HCT116 (cell line): Measurements from ENCODE around the gene L1CAM. TPM values are rescaled to one million over a fixed set of nuclear protein-coding genes. Genes with fewer than 3 reads are reported as not detected.

ENCODE experiments used
- ATAC-seq: fragments of 200-7000 bp; cut with Tn5 transposase; 2 replicates; pipeline ENCODE4 v1.9.1; 2020; ENCODE audit warnings: mild to moderate bottlenecking, moderate library complexity
- BruUV-seq: library from RNA; stranded (reverse); fragments of 400-500 nt; replicated peaks from 2 replicates; lab custom pipeline; 2021; lab: Mats Ljungman, UMichigan
- CTCF ChIA-PET: fragments of 300-600 bp; sonication (Branson Sonifier 250); formaldehyde crosslinking; loops from one replicate; lab custom pipeline; 2021; ENCODE audit warnings: antibody characterized with exemption; lab: Charles Lee
- POLR2A ChIA-PET: fragments of 300-600, 350-600 bp; sonication (Branson Sonifier 250); formaldehyde crosslinking; loops from one replicate; lab custom pipeline; 2021; ENCODE audit warnings: antibody characterized with exemption; lab: Charles Lee
- RAD21 ChIA-PET, 2 experiments: fragments of 300-600 bp; sonication (Branson Sonifier 250); formaldehyde crosslinking; loops; one replicate each; lab custom pipeline; 2023; ENCODE audit warnings: low total read pairs in 2 of 2; ENCODE audit not compliant: uncharacterized antibody in 2 of 2, unreplicated experiment in 2 of 2, low non-redundant PET in 1 of 2; lab: Charles Lee
- DNase-seq: peaks from one replicate; pipeline ENCODE4 v3.0.0-alpha.2; 2010; ENCODE audit warnings: low read depth, low spot score
- H2AFZ ChIP-seq: fragments of 200-600 bp; shearing (Covaris generic), sonication (generic); 2 replicates; pipeline ENCODE4 v1.6.1; 2017; ENCODE audit warnings: low read depth, mixed run types, mixed read lengths, antibody characterized with exemption, low read length; ENCODE audit not compliant: poor library complexity, severe bottlenecking
- H3K27ac ChIP-seq: 2 replicates; pipeline ENCODE4 v1.5.1; 2012; ENCODE audit warnings: low read depth, low read length
- H3K27me3 ChIP-seq: fragments of 200-600 bp; sonication (generic); 2 replicates; pipeline ENCODE4 v1.6.1; 2016; ENCODE audit warnings: mixed run types, low read length, mixed read lengths; ENCODE audit not compliant: insufficient read depth
- H3K36me3 ChIP-seq, 2 experiments: fragments of 200-500 bp in 1 of 2; fragments of 200-600 bp in 1 of 2; sonication (Bioruptor generic) in 1 of 2; sonication (generic) in 1 of 2; 2 replicates each; pipeline versions ENCODE4 v1.5.1 to v1.6.1; 2014 to 2016; ENCODE audit warnings: low read length in 2 of 2, inconsistent platforms in 1 of 2, mixed read lengths in 1 of 2, mixed run types in 1 of 2; ENCODE audit not compliant: insufficient read depth in 2 of 2, control insufficient read depth in 1 of 2
- H3K4me1 ChIP-seq, 2 experiments: fragments of 200-600 bp in 1 of 2; sonication (generic) in 1 of 2; 2 replicates each; pipeline versions ENCODE4 v1.5.1 to v1.6.1; 2012 to 2017; ENCODE audit warnings: low read length in 2 of 2, inconsistent platforms in 1 of 2, mild to moderate bottlenecking in 1 of 2, mixed read lengths in 1 of 2, mixed run types in 1 of 2, moderate library complexity in 1 of 2; ENCODE audit not compliant: insufficient read depth in 2 of 2, control insufficient read depth in 1 of 2
- H3K4me2 ChIP-seq: fragments of 200-600 bp; sonication (generic); 2 replicates; pipeline ENCODE4 v1.6.1; 2017; ENCODE audit warnings: mixed run types, low read length, mixed read lengths
- H3K4me3 ChIP-seq, 2 experiments: fragments of 200-600 bp in 1 of 2; sonication (generic) in 1 of 2; replicated peaks in 1 of 2; 2 replicates each; pipeline ENCODE4 v1.5.1; 2011 to 2016; ENCODE audit warnings: low read length in 2 of 2, control low read depth in 1 of 2, low read depth in 1 of 2, mild to moderate bottlenecking in 1 of 2, mixed read lengths in 1 of 2, mixed run types in 1 of 2
- H3K79me2 ChIP-seq: fragments of 200-600 bp; sonication (generic); 2 replicates; pipeline ENCODE4 v1.6.1; 2017; ENCODE audit warnings: mild to moderate bottlenecking, mixed run types, low read length, moderate library complexity, mixed read lengths; ENCODE audit not compliant: insufficient read depth
- H3K9ac ChIP-seq: fragments of 200-600 bp; sonication (generic); 2 replicates; pipeline ENCODE4 v1.6.1; 2016; ENCODE audit warnings: low read length, mixed read lengths
- H3K9me2 ChIP-seq: fragments of 200-600 bp; sonication (generic), shearing (Covaris generic); 2 replicates; pipeline ENCODE4 v1.6.1; 2017; ENCODE audit warnings: mixed run types, mild to moderate bottlenecking, moderate library complexity; ENCODE audit not compliant: insufficient read depth
- H3K9me3 ChIP-seq, 2 experiments: fragments of 200-500 bp in 1 of 2; fragments of 200-600 bp in 1 of 2; sonication (Bioruptor generic) in 1 of 2; sonication (generic) in 1 of 2; 2 replicates each; pipeline ENCODE4 v1.6.1; 2014 to 2017; ENCODE audit warnings: low read length in 2 of 2, mixed read lengths in 2 of 2, inconsistent platforms in 1 of 2, low read depth in 1 of 2, mild to moderate bottlenecking in 1 of 2, mixed run types in 1 of 2, moderate library complexity in 1 of 2; ENCODE audit not compliant: control insufficient read depth in 1 of 2, insufficient read depth in 1 of 2
- H4K20me1 ChIP-seq: fragments of 200-600 bp; sonication (generic), shearing (Covaris generic); 2 replicates; pipeline ENCODE4 v1.6.1; 2017; ENCODE audit warnings: mixed run types, mild to moderate bottlenecking, moderate library complexity; ENCODE audit not compliant: insufficient read depth
- ATF3 ChIP-seq: IDR thresholded peaks from 2 replicates; pipeline ENCODE4 v1.6.1; 2012
- CBX3 ChIP-seq: IDR thresholded peaks from 2 replicates; pipeline ENCODE4 v1.6.1; 2012; ENCODE audit warnings: low read depth
- ELF1 ChIP-seq: IDR thresholded peaks from 2 replicates; pipeline ENCODE4 v1.6.1; 2012; ENCODE audit warnings: low read depth, borderline replicate concordance
- JUND ChIP-seq: IDR thresholded peaks from 2 replicates; pipeline ENCODE4 v1.6.1; 2012
- POLR2A ChIP-seq: IDR thresholded peaks from 2 replicates; pipeline ENCODE4 v1.7.0; 2011; ENCODE audit warnings: borderline replicate concordance; ENCODE audit not compliant: insufficient read depth, insufficient read length; ENCODE audit errors: extremely low read depth
- POLR2AphosphoS5 ChIP-seq: IDR thresholded peaks from 2 replicates; pipeline ENCODE4 v1.6.1; 2011; ENCODE audit warnings: mild to moderate bottlenecking, low read depth, low read length, moderate library complexity
- RAD21 ChIP-seq: IDR thresholded peaks from 2 replicates; pipeline ENCODE4 v1.6.1; 2012; ENCODE audit warnings: low read depth, mild to moderate bottlenecking
- SP1 ChIP-seq: IDR thresholded peaks from 2 replicates; pipeline ENCODE4 v1.6.1; 2012; ENCODE audit warnings: low read depth
- TCF7L2 ChIP-seq: IDR thresholded peaks from 2 replicates; pipeline ENCODE4 v1.7.0; 2011; ENCODE audit warnings: borderline replicate concordance, inconsistent platforms; ENCODE audit not compliant: insufficient read depth, insufficient read length; ENCODE audit errors: extremely low read depth
- ZBTB33 ChIP-seq: IDR thresholded peaks from 2 replicates; pipeline ENCODE4 v1.6.1; 2011; ENCODE audit warnings: mild to moderate bottlenecking, low read length, moderate library complexity; ENCODE audit not compliant: insufficient replicate concordance; ENCODE audit errors: extremely low read depth
- ZFX ChIP-seq: fragments of 450-650 bp; IDR thresholded peaks from 2 replicates; pipeline ENCODE4 v1.6.1; 2017
- ZNF274 ChIP-seq: fragments of 200-500 bp; sonication (Bioruptor generic); IDR thresholded peaks from 2 replicates; pipeline ENCODE4 v1.6.1; 2014; ENCODE audit warnings: mild to moderate bottlenecking, low read depth, low read length, inconsistent platforms
- intact Hi-C: fragments of 100-400 bp; cut with micrococcal nuclease; formaldehyde crosslinking; loops from 2 replicates; pipeline ENCODE4 v1.10.0; 2022
- total RNA-seq: library from RNA; stranded (reverse); gene quantifications from one replicate; pipeline ENCODE4 v1.2.1, GENCODE V29; 2021; ENCODE audit not compliant: unreplicated experiment

The L1CAM gene
- total RNA-seq, 1 experiment from 2014 or later, result 14.8 TPM

GRCh38 chrX:153864101-153864500 is 21.9 kb downstream of the L1CAM start:
- H3K9me2 ChIP-seq, result no peaks in the 10 kb centered on the region
- H3K9me3 ChIP-seq, result no peaks in the 10 kb centered on the region
- no TSS peak for BruUV-seq
- H3K36me3 ChIP-seq, result no peaks in the 10 kb centered on the region
- ATAC-seq (no peak), DNase-seq (no peak)
- H3K79me2 ChIP-seq, result no peaks in the 10 kb centered on the region
- H3K9ac ChIP-seq, result no peak overlapping the region
- no peaks in the 10 kb centered on the region for H3K4me1 ChIP-seq
- no peak overlapping the region for H3K4me2 ChIP-seq
- no peak overlapping the region for H3K27ac ChIP-seq
- RAD21 ChIA-PET, result no interaction called here
- CTCF ChIA-PET, result no interaction called here
- H3K27me3 ChIP-seq, result no peaks in the 10 kb centered on the region
- no peak overlapping the region for H3K4me3 ChIP-seq
- H4K20me1 ChIP-seq, result no peaks in the 10 kb centered on the region
- intact Hi-C loops, result no loop called here
- TF ChIP-seq ZNF274 (no peak), JUND (no peak)
- POLR2A ChIA-PET, result no interaction called here
- no peak overlapping the region for H2AFZ ChIP-seq

GRCh38 chrX:153863251-153863991 is 22.6 kb downstream of the L1CAM start:
- Histone ChIP-seq H3K79me2 (no peaks in the 10 kb centered on the region), H3K9ac (no peak overlapping the region), H3K27ac (no peak overlapping the region), H3K9me3 (no peaks in the 10 kb centered on the region), H3K4me1 (no peaks in the 10 kb centered on the region), H3K9me2 (no peaks in the 10 kb centered on the region), H4K20me1 (no peaks in the 10 kb centered on the region), H3K4me2 (no peak overlapping the region), H3K4me3 (no peak overlapping the region), H2AFZ (no peak overlapping the region), H3K27me3 (no peaks in the 10 kb centered on the region), H3K36me3 (no peaks in the 10 kb centered on the region)
- no peak for TF ChIP-seq ELF1
- no peak for TF ChIP-seq RAD21
- no peak for TF ChIP-seq POLR2AphosphoS5
- no peak for TF ChIP-seq POLR2A
- TF ChIP-seq ATF3, result no peak
- TF ChIP-seq SP1, result no peak
- TF ChIP-seq ZBTB33, result no peak
- no peak for TF ChIP-seq CBX3
- TF ChIP-seq TCF7L2, result no peak
- no peak for TF ChIP-seq ZFX
- no TSS peak for BruUV-seq
- intact Hi-C loops, result no loop called here
- no peak for ATAC-seq
- ChIA-PET CTCF (no interaction called here), RAD21 (no interaction called here), POLR2A (no interaction called here)
- DNase-seq, result no peak
